Measurements from ENCODE around the gene SYCE1.

GRCh38 chr10:133511907-133512528 lies 53.4 kb downstream of the SYCE1 start:
- no peak for TF ChIP-seq EZH2 (IDR thresholded peaks at IDR 0.05; ENCODE audit: borderline replicate concordance, low read depth, low read length, severe bottlenecking)
- no peak for TF ChIP-seq CTCF (IDR thresholded peaks at IDR 0.05; ENCODE audit: borderline replicate concordance, extremely low read depth, low read length, poor library complexity, severe bottlenecking)

All from DND-41 (cell line).